ENCODE measurements around the gene FAM181A.

The FAM181A gene

DNA sequence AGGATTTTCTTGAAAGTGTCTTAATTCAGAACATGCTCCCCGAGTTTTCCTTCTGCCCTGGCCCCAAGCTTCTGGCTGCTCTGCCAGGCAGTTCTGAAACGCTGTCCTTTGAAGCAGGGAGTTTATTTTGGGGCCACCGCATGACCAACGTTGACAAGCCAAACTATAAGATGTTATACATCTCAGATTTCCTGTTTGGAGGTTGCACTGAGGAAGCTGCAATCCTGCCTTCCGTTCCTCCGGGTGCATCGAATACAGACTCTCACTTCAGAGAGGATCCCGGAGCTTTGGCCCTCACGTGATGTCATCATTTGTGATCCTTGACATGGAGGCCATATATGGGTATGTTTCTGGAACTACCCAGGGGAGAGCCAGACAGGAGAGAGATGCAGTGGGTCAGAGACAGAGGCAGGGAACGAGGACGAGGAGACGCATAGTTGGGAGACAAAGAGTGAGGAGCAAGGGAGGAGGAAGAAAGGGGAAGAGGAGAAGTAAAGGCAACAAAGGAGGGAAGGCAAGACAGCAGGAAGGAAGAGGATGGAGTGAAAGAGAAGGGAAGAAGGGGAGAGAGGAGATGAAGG lies 49.4 kb downstream of the FAM181A start, which contains the start of gene ASB2:
Gene ASB2 (minus strand): TSS at position 94 of the 581 bp plus-strand sequence. CDS start 12,031 bp downstream, outside the sequence.
- no peak for DNase-seq (ENCODE audit: low read depth)
- TF ChIP-seq, protein P1, sequence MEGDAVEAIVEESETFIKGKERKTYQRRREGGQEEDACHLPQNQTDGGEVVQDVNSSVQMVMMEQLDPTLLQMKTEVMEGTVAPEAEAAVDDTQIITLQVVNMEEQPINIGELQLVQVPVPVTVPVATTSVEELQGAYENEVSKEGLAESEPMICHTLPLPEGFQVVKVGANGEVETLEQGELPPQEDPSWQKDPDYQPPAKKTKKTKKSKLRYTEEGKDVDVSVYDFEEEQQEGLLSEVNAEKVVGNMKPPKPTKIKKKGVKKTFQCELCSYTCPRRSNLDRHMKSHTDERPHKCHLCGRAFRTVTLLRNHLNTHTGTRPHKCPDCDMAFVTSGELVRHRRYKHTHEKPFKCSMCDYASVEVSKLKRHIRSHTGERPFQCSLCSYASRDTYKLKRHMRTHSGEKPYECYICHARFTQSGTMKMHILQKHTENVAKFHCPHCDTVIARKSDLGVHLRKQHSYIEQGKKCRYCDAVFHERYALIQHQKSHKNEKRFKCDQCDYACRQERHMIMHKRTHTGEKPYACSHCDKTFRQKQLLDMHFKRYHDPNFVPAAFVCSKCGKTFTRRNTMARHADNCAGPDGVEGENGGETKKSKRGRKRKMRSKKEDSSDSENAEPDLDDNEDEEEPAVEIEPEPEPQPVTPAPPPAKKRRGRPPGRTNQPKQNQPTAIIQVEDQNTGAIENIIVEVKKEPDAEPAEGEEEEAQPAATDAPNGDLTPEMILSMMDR (IDR thresholded peaks at IDR 0.05; ENCODE audit: low read depth, low read length, missing control alignments) = no peak
- no peak within 1 kb of the TSS for H3K4me3 ChIP-seq (ENCODE audit: low read depth, low read length)
- in situ Hi-C loops (cut with HindIII; ENCODE audit: low sequenced_read_pairs) = no loop called here

DNA sequence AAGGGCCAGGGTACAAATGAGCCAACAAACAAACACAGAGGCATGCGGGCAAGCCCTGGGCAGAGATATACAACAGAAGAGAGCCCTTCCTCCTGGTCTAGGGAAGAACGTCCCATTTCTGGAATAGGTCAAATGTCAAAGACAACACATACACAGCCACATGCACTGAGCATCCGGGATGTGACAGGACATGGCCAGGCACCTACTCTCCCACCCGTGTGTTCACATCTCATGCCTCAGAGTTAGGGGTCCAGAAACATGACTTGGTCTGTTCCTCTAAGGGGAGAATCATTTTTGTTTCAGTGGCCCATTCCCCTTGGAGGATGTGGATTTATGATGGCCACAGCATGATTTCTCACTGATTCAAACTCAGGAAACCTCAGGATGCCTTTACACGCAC lies 50.0 kb downstream of the FAM181A start:
- TF ChIP-seq, protein P1 (IDR thresholded peaks at IDR 0.05; ENCODE audit: low read depth, low read length, missing control alignments) = no peak
- DNase-seq (ENCODE audit: low read depth) = no peak
- in situ Hi-C loops (cut with HindIII; ENCODE audit: low sequenced_read_pairs) = no loop called here
- H3K4me3 ChIP-seq (ENCODE audit: low read depth, low read length) = no peak overlapping the region

DNA sequence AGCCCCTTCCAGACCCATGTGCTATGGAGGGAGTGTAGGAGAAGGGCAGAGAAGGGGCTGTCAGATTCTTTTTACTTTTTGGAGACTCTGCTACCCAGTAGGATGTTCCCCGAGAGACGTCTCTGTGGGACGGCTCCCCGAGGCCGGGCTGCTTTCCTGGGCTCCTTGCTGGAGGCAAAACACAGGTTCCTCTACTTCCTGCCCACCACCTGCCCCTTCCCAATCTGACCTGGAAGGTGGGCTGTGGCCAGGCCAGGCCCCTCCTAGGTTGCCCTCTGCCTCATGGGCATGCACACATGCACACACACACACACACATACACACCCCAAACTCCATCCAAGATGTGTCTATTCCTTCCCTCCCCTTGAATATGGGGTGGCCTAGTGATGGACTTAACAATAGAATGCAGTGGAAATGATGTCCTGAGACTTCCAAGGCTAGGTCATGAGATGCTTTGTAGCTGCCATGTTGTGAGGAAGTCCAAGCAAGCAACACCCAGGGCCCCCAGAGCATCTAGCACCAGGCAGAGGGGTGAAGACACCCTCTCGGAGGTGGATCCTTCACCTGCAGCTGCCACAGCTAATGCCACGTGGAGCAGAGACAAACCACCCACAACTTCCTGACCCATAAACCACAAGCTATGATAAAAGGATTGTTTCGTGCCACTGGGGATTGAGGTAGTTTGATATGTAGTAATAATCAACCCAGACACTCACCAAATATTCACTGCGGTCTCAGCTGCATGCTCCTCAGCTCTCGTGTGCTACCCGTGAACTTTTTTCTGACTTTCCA lies 50.8 kb downstream of the FAM181A start:
- TF ChIP-seq, protein P1 (IDR thresholded peaks at IDR 0.05; ENCODE audit: low read depth, low read length, missing control alignments) = no peak
- no peak for DNase-seq (ENCODE audit: low read depth)
- in situ Hi-C loops (cut with HindIII; ENCODE audit: low sequenced_read_pairs) = no loop called here
- no peak overlapping the region for H3K4me3 ChIP-seq (ENCODE audit: low read depth, low read length)

DNA sequence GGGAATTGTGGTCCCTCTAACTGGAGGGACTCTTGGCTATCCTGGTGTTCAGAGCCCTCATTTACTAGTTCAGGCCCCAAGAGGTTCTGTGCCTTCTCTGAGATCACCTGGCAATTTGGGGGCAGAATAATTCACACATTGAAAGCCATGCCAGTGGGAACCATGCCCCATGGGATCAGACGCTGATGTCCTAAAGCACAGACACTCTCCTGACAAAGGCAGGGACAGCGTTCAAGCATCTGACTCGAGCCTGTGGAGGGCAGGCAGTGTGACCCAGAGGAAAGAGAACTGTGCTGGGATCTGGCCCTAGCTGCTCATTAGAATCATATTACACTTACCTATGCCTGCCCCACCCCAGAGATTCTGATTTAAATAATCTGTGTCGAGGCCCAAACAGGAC lies 51.6 kb downstream of the FAM181A start:
- in situ Hi-C loops (cut with HindIII; ENCODE audit: low sequenced_read_pairs) = no loop called here

More for the DNA sequence above, 51.6 kb downstream of the FAM181A start:
- no peak for DNase-seq (ENCODE audit: low read depth)
- H3K4me3 ChIP-seq (ENCODE audit: low read depth, low read length) = no peak overlapping the region
- TF ChIP-seq, protein P1 (IDR thresholded peaks at IDR 0.05; ENCODE audit: low read depth, low read length, missing control alignments) = no peak
